NCI-H1930 (cell line): ENCODE data around the gene HECTD1.
"Not testable (repeated sequence)": the region's sequence is repeated elsewhere in the genome, so short reads cannot be mapped to it uniquely, and the experiment has no call there.

ENCODE experiments used
- DNase-seq, 2 experiments: peaks; one replicate each; lab custom pipeline; 2025; lab: John Stamatoyannopoulos, UW

Gene HECTD1

DNA sequence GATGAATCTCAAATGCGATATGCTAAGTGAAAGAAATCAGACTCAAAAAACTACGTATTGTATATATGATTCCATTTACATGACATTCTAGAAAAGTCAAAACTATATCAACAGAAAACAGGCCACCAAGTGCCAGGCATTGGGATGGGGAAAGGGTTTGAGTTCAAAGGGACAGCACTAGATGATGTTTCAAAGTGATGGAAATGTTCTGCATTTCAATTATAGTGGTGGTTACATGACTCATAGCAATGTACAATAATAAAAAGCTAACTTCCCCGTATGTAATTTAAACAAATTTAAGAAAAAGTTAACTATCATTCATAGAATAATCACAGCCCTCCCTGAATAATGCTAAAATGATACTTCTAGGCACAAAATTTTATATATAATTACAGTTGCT lies 13.5 kb downstream of the HECTD1 start:
- no peak for DNase-seq

GRCh38 chr14:31192544-31192943 lies 15.0 kb downstream of the HECTD1 start:
- not testable (repeated sequence) for DNase-seq

DNA sequence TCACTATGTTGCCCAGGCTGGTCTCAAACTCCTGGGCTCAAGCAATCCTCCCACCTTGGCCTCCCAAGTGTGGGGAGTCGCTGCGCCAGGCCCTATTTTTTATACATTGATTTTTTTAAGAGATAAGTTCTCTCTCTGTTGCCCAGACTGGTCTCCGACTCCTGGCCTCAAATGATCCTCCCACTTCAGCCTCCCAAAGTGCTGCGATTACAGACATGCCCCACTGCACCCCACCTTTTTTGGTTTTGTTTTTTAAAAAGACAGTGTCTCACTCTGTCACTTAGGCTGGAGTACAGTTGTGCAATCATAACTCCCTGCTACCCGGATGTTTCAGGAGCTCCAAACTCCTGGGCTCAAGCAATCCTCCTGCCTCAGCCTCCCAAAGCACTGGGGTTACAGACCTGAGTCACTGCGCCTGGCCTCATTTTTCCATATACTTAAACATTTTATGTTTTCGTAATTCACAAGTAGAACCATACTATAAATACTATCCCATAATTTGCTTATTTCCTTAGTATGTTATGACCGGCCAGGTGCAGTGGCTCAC lies 16.8 kb downstream of the HECTD1 start:
- no peak for DNase-seq

GRCh38 chr14:31190219-31190603 lies 17.4 kb downstream of the HECTD1 start:
- DNase-seq: no peak

GRCh38 chr14:31189346-31190218 lies 18.0 kb downstream of the HECTD1 start:
- no peak for DNase-seq

DNA sequence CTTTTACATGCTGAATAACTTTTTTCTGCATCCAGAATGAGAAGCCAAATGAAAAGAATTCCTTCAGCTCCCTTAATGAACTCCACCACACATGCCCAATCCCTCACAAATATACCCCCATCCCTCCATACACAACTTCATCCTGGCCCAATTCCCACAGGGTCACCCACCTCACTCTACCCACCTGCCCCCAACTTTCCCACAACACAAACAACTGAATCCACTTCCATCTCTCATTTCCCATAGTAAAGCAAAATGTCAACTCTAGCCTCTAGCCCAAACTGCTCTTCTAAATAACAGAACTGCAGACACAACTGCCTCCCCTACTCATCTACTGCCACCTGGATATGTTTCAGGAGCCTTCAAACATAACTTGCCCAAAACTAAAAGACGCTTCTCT lies 18.8 kb downstream of the HECTD1 start:
- no peak for DNase-seq

GRCh38 chr14:31182016-31182415 lies 25.6 kb downstream of the HECTD1 start:
- DNase-seq: not testable (repeated sequence)

DNA sequence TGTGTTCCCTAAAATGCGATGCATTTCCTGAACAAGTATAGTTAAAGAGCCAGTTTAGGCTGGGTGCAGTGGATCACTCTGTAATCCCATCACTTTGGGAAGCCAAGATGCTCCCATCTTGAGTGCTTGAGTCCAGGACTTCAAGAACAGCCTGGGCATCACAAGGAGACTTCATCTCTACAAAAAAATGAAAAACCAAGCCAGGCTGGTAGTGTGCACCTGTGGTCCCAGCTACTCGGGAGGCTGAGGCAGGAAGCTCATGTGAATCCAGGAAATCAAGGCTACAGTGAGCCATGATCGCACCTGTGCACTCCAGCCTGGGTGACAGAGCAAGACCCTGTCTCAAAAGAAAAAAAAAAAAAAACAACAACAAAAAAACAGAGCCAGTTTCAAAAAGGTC lies 26.3 kb downstream of the HECTD1 start:
- no peak for DNase-seq

GRCh38 chr14:31180299-31181051 lies 27.1 kb downstream of the HECTD1 start:
- DNase-seq: no peak

- no peak for DNase-seq
Observed at GRCh38 chr14:31174433-31174832, 33.2 kb downstream of the HECTD1 start.

- DNase-seq: no peak
Observed at GRCh38 chr14:31173120-31173837, 34.3 kb downstream of the HECTD1 start.

DNA sequence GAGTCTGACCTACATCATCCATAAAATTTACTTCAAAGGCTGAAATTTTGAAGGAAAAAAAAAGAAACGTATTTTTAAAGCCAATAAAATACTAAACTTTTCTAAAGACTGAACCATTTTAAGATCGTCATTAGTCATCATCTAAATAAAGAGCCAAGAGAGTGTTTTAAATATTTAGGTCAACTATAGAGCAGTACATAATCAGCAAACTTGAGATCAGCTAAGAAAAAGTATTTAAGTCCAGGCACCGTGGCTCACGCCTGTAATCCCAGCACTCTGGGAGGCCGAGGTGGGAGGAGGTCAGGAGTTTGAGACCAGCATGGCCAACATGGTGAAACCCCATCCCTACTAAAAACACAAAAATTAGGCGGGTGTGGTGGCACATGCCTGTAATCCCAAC lies 35.5 kb downstream of the HECTD1 start:
- no peak for DNase-seq

DNA sequence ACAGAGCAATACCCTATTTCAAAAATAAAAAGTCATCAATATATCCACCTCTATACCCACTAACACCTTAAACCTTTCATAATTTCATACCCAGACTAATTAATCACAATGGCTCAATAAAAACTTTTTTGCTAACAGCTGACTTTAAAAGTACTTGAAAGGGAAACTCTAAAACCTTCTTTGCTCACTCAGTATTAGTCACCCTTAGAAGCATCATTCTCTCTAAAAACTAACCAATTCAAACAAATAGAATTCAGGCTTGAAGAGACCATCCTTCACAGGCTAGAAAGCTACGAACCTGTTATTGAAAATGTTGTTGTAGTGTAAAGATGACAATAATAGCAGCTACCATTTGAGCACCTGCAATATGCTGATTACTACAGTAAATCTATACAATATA lies 37.2 kb downstream of the HECTD1 start:
- no peak for DNase-seq

GRCh38 chr14:31169877-31170276 lies 37.7 kb downstream of the HECTD1 start:
- DNase-seq: no peak

DNA sequence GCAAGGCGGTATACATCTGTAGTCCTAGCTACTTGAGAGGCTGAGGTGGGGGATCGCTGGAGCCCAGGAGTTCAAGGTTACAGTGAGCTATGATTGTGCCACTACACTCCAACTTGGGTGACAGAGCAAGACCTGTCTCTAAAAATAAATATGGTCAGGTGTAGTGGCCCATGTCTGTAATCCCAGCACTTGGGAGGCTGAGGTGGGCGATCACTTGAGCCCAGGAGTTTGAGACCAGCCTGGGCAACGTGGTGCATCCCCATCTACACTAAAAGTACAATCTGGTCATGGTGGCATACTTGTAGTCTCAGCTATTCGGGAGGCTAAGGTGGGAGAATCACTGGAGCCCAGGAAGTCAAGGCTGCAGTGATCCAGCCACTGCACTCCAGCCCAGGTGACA lies 40.6 kb downstream of the HECTD1 start:
- no peak for DNase-seq

GRCh38 chr14:31166271-31166561 lies 41.4 kb downstream of the HECTD1 start:
- DNase-seq: no peak

GRCh38 chr14:31164115-31164514 lies 43.5 kb downstream of the HECTD1 start:
- no peak for DNase-seq

DNA sequence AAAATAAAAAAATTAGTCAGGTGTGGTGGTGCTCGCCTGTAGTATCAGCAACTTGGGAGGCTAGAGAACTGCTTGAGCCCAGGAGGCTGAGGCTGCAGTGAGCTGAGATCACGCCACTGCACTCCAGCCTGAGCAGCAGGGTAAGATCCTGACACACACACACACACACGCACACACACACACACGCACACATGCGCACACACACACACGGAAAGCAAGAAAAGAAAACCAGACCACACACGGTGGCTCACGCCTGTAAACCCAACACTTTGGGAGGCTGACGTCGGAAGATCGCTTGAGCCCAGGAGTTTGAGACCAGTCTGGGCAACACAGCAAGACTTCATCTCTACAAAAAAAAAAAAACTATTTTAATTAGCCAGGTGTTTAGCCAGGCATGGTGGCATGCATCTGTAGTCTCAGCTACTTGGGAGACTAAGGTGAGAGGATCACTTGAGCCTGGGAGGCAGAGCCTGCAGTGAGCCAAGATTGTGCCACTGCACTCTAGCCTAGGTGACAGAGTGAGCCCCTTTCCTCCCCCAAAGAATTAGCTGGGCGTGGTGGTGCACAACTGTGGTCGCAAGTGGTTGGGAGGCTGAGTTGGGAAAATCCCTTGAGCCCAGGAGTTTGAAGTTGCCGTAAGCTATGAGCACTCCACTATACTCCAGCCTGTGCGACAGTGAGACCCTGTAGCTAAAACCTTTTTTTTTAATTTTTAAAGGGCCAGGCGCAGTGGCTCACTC lies 44.5 kb downstream of the HECTD1 start:
- DNase-seq: no peak

- DNase-seq: no peak
Observed at GRCh38 chr14:31161274-31161673, 46.3 kb downstream of the HECTD1 start.

DNA sequence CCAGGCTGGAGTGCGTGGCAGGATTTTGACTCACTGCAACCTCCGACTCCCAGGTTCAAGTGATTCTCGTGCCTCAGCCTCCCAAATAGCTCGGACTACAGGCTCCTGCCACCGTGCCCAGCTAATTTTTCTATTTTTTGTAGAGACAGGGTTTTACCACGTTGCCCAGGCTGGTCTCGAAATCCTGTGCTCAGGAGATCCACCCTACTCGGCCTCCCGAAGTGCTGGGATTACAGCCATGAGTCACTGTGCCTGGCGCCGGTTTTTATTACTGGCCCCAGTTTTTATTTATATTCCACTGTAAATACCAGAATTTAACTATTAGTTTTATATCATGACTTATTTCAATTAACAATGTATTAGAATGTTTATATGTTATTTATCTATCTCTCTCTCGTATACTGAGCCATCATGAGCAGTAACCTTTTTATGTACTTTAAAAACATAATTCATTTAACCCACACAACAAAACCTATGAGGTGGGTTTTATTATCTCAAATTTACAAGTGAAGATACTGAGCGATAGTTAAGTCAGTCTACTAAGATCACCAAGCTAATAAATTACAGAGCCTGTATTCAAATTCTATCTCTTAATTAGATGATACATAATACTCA lies 47.8 kb downstream of the HECTD1 start:
- DNase-seq: no peak

DNA sequence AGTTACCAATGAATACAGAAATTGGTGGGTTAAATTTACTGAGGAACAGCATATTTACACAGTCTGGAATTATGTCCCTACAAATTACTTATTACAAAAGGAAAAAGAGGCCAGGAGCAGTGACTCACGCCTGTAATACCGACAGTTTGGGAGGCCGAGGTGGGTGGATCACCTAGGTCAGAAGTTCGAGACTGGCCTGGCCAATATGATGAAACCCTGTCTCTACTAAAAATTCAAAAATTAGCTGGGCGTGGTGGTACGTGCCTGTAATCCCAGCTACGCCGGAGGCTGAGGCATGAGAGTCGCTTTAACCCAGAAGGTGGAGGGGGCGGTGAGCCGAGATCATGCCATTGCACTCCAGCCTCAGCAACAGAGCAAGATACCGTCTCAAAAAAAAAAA lies 52.6 kb downstream of the HECTD1 start:
- no peak for DNase-seq
